ENCODE data around the gene RAB6B. TPM values are rescaled to one million over a fixed set of nuclear protein-coding genes. Genes with fewer than 3 reads are reported as not detected.

RAB6B gene
- total and polyA plus RNA-seq, 2 experiments from 2014 or later: 2.6 to 9.1 TPM

GRCh38 chr3:133853925-133854227, 41.8 kb downstream of the RAB6B start:
- Histone ChIP-seq H3K36me3 (replicated peaks; ENCODE audit: insufficient read depth, low read depth) (no peaks in the 10 kb centered on the region), H3K4me3 (no peak overlapping the region), H3K4me1 (ENCODE audit: insufficient read depth) (no peaks in the 10 kb centered on the region), H3K9me3 (ENCODE audit: low read depth) (no peaks in the 10 kb centered on the region), H2AFZ (no peak overlapping the region), H3K4me2 (no peak overlapping the region), H3K27ac (no peak overlapping the region), H3K27me3 (no peaks in the 10 kb centered on the region), H3K9me2 (replicated peaks; ENCODE audit: insufficient read depth) (no peaks in the 10 kb centered on the region), H3K79me2 (no peaks in the 10 kb centered on the region), H4K20me1 (ENCODE audit: insufficient read depth, poor library complexity, severe bottlenecking) (no peaks in the 10 kb centered on the region)
- DNase-seq (ENCODE audit: low spot score): no peak
- TF ChIP-seq EZH2phosphoT487 (IDR thresholded peaks at IDR 0.05; ENCODE audit: low read depth, severe bottlenecking, unreplicated experiment) (no peak), EZH2 (IDR thresholded peaks at IDR 0.05; ENCODE audit: borderline replicate concordance) (no peak)
- WGBS (ENCODE audit: low lambda C conversion rate, missing lambda C conversion rate): 80% methylated on average over 2 of the region's 2 CpGs

GRCh38 chr3:133853063-133853924, 42.4 kb downstream of the RAB6B start:
- Histone ChIP-seq H3K27ac (no peak overlapping the region), H3K79me2 (no peaks in the 10 kb centered on the region), H3K36me3 (replicated peaks; ENCODE audit: insufficient read depth, low read depth) (no peaks in the 10 kb centered on the region), H2AFZ (no peak overlapping the region), H3K4me2 (no peak overlapping the region), H3K27me3 (no peaks in the 10 kb centered on the region), H3K4me1 (ENCODE audit: insufficient read depth) (no peaks in the 10 kb centered on the region), H3K9me2 (replicated peaks; ENCODE audit: insufficient read depth) (no peaks in the 10 kb centered on the region), H3K9me3 (ENCODE audit: low read depth) (no peaks in the 10 kb centered on the region), H3K4me3 (no peak overlapping the region), H4K20me1 (ENCODE audit: insufficient read depth, poor library complexity, severe bottlenecking) (no peaks in the 10 kb centered on the region)
- WGBS (ENCODE audit: low lambda C conversion rate, missing lambda C conversion rate): 73% methylated on average over 5 of the region's 5 CpGs
- DNase-seq (ENCODE audit: low spot score): no peak
- no peak for TF ChIP-seq CTCF (IDR thresholded peaks at IDR 0.05; ENCODE audit: poor library complexity)
- no peak for TF ChIP-seq EZH2 (IDR thresholded peaks at IDR 0.05; ENCODE audit: borderline replicate concordance)
- no peak for TF ChIP-seq EZH2phosphoT487 (IDR thresholded peaks at IDR 0.05; ENCODE audit: low read depth, severe bottlenecking, unreplicated experiment)

GRCh38 chr3:133851931-133852330, 43.8 kb downstream of the RAB6B start:
- H3K9me3 ChIP-seq (ENCODE audit: low read depth): no peaks in the 10 kb centered on the region
- H3K27ac ChIP-seq: no peak overlapping the region
- H3K4me3 ChIP-seq: no peak overlapping the region
- H4K20me1 ChIP-seq (ENCODE audit: insufficient read depth, poor library complexity, severe bottlenecking): no peaks in the 10 kb centered on the region
- WGBS (ENCODE audit: low lambda C conversion rate, missing lambda C conversion rate): 89% methylated on average over 8 of the region's 8 CpGs
- no peaks in the 10 kb centered on the region for H3K9me2 ChIP-seq (replicated peaks; ENCODE audit: insufficient read depth)
- H3K79me2 ChIP-seq: no peaks in the 10 kb centered on the region
- no peak for DNase-seq (ENCODE audit: low spot score)
- TF ChIP-seq CTCF (IDR thresholded peaks at IDR 0.05; ENCODE audit: poor library complexity): no peak
- TF ChIP-seq EZH2 (IDR thresholded peaks at IDR 0.05; ENCODE audit: borderline replicate concordance): no peak
- no peak for TF ChIP-seq EZH2phosphoT487 (IDR thresholded peaks at IDR 0.05; ENCODE audit: low read depth, severe bottlenecking, unreplicated experiment)
- H3K36me3 ChIP-seq (replicated peaks; ENCODE audit: insufficient read depth, low read depth): no peaks in the 10 kb centered on the region
- no peak overlapping the region for H3K4me2 ChIP-seq
- no peaks in the 10 kb centered on the region for H3K27me3 ChIP-seq
- no peak overlapping the region for H2AFZ ChIP-seq
- no peaks in the 10 kb centered on the region for H3K4me1 ChIP-seq (ENCODE audit: insufficient read depth)

GRCh38 chr3:133851266-133851906, 44.3 kb downstream of the RAB6B start:
- Histone ChIP-seq H3K79me2 (no peaks in the 10 kb centered on the region), H3K9me3 (ENCODE audit: low read depth) (no peaks in the 10 kb centered on the region), H3K4me1 (ENCODE audit: insufficient read depth) (no peaks in the 10 kb centered on the region), H3K4me2 (no peak overlapping the region), H3K4me3 (no peak overlapping the region), H3K36me3 (replicated peaks; ENCODE audit: insufficient read depth, low read depth) (no peaks in the 10 kb centered on the region), H2AFZ (no peak overlapping the region), H3K9me2 (replicated peaks; ENCODE audit: insufficient read depth) (no peaks in the 10 kb centered on the region), H3K27ac (no peak overlapping the region), H3K27me3 (no peaks in the 10 kb centered on the region), H4K20me1 (ENCODE audit: insufficient read depth, poor library complexity, severe bottlenecking) (no peaks in the 10 kb centered on the region)
- WGBS (ENCODE audit: low lambda C conversion rate, missing lambda C conversion rate): 74% methylated on average over 5 of the region's 5 CpGs
- no peak for DNase-seq (ENCODE audit: low spot score)
- TF ChIP-seq EZH2 (IDR thresholded peaks at IDR 0.05; ENCODE audit: borderline replicate concordance): no peak
- TF ChIP-seq CTCF (IDR thresholded peaks at IDR 0.05; ENCODE audit: poor library complexity): no peak
- TF ChIP-seq EZH2phosphoT487 (IDR thresholded peaks at IDR 0.05; ENCODE audit: low read depth, severe bottlenecking, unreplicated experiment): no peak
